HepG2 (cell line): ENCODE measurements around the gene CYTH1. TPM values are rescaled to one million over a fixed set of nuclear protein-coding genes. Genes with fewer than 3 reads are reported as not detected.

ENCODE experiments used
- ATAC-seq: fragments of 200-7000 bp; cut with Tn5 transposase; 3 replicates; pipeline ENCODE4 v1.9.1; 2020; ENCODE audit warnings: mild to moderate bottlenecking, moderate library complexity
- BruUV-seq: library from RNA; stranded (reverse); fragments of 400-500 nt; replicated peaks from 2 replicates; lab custom pipeline; 2021; lab: Mats Ljungman, UMichigan
- CTCF ChIA-PET: fragments of 300-600 bp; formaldehyde crosslinking; extraction: SDS; loops from one replicate; lab custom pipeline; 2021; ENCODE audit warnings: low total read pairs, inconsistent platforms, low intra/inter-chr PET ratio; lab: Yijun Ruan, JAX
- POLR2A ChIA-PET: fragments of 350-600 bp; sonication (Branson Sonifier 250); formaldehyde crosslinking; loops from one replicate; lab custom pipeline; 2020; ENCODE audit warnings: antibody characterized with exemption, inconsistent platforms; lab: Yijun Ruan, JAX
- DNase-seq: peaks from one replicate; pipeline ENCODE4 v3.0.0-alpha.2; 2015; ENCODE audit warnings: low spot score
- FAIRE-seq: peaks from 3 replicates; lab custom pipeline; 2011; peaks lifted over from hg19 to GRCh38; lab: Jason Lieb, UNC
- H2AFZ ChIP-seq: one replicate; pipeline ENCODE4 v1.6.1; 2011; ENCODE audit warnings: low read length, inconsistent platforms
- H3K27ac ChIP-seq: fragments of 300-600 bp; 3 replicates; pipeline ENCODE4 v1.8.0; 2011; ENCODE audit warnings: mixed run types, mild to moderate bottlenecking, mixed read lengths, low read length, inconsistent platforms; ENCODE audit not compliant: insufficient read depth; ENCODE audit errors: extremely low read length
- H3K27me3 ChIP-seq, 2 experiments: fragments of 200-600 bp in 1 of 2; 2 replicates in 1 of 2; 3 replicates in 1 of 2; pipeline versions ENCODE4 v1.6.0 to v1.8.0; 2011; ENCODE audit warnings: low read length in 2 of 2, mild to moderate bottlenecking in 2 of 2, moderate library complexity in 2 of 2, inconsistent platforms in 1 of 2; ENCODE audit not compliant: insufficient read depth in 2 of 2, control insufficient read depth in 1 of 2
- H3K36me3 ChIP-seq, 2 experiments: fragments of 200-600 bp in 1 of 2; replicated peaks in 1 of 2; 2 replicates in 1 of 2; 3 replicates in 1 of 2; pipeline versions ENCODE4 v1.5.1 to v1.8.0; 2011; ENCODE audit warnings: low read length in 2 of 2, inconsistent platforms in 1 of 2; ENCODE audit not compliant: insufficient read depth in 2 of 2, control insufficient read depth in 1 of 2
- H3K4me1 ChIP-seq: 2 replicates; pipeline ENCODE4 v1.5.1; 2012; ENCODE audit warnings: low read length, inconsistent platforms; ENCODE audit not compliant: insufficient read depth
- H3K4me2 ChIP-seq: 2 replicates; pipeline ENCODE4 v1.6.0; 2011; ENCODE audit warnings: low read depth, low read length, inconsistent platforms
- H3K4me3 ChIP-seq, 3 experiments: fragments of 200-600 bp in 1 of 3; sonication (generic), shearing (Covaris generic) in 1 of 3; replicated peaks in 1 of 3; 2 replicates each; pipeline ENCODE4 v1.5.1; 2011 to 2016; ENCODE audit warnings: low read length in 3 of 3, inconsistent platforms in 2 of 3, low read depth in 2 of 3, mild to moderate bottlenecking in 2 of 3, control low read depth in 1 of 3, mixed read lengths in 1 of 3; ENCODE audit not compliant: insufficient read depth in 1 of 3
- H3K79me2 ChIP-seq: one replicate; pipeline ENCODE4 v1.6.1; 2011; ENCODE audit warnings: low read length, inconsistent platforms; ENCODE audit not compliant: insufficient read depth
- H3K9ac ChIP-seq: 2 replicates; pipeline ENCODE4 v1.6.0; 2011; ENCODE audit warnings: mild to moderate bottlenecking, low read depth, low read length, inconsistent platforms; ENCODE audit not compliant: insufficient read depth
- H3K9me3 ChIP-seq: 2 replicates; pipeline ENCODE4 v1.5.1; 2012; ENCODE audit warnings: mild to moderate bottlenecking, low read length
- H4K20me1 ChIP-seq: 2 replicates; pipeline ENCODE4 v1.6.0; 2011; ENCODE audit warnings: inconsistent platforms, mild to moderate bottlenecking, low read length, moderate library complexity; ENCODE audit not compliant: insufficient read depth
- SETDB1 ChIP-seq: sonication (generic); formaldehyde crosslinking; IDR thresholded peaks from 2 replicates; pipeline ENCODE4 v1.5.1; 2020; ENCODE audit warnings: missing genetic modification reagents, mild to moderate bottlenecking, borderline replicate concordance
- SIN3B ChIP-seq: fragments of 150-350 bp; IDR thresholded peaks from 2 replicates; pipeline ENCODE4 v1.6.1; 2014; ENCODE audit warnings: low read length
- SMC3 ChIP-seq: IDR thresholded peaks from 2 replicates; pipeline ENCODE4 v1.6.1; 2011; ENCODE audit warnings: low read length, improper control_type of control experiment
- ZNF329 ChIP-seq: sonication (generic); formaldehyde crosslinking; IDR thresholded peaks from 2 replicates; pipeline ENCODE4 v1.9.0; 2021; ENCODE audit warnings: low read depth, mild to moderate bottlenecking, missing genetic modification reagents
- ZNF557 ChIP-seq: sonication (generic); formaldehyde crosslinking; IDR thresholded peaks from 2 replicates; pipeline ENCODE4 v1.4.0; 2020; ENCODE audit warnings: missing genetic modification reagents
- ZNF766 ChIP-seq: sonication (generic); formaldehyde crosslinking; IDR thresholded peaks from 2 replicates; pipeline ENCODE4 v1.5.0; 2020; ENCODE audit warnings: missing genetic modification reagents, borderline replicate concordance
- WGBS: methylation state at CpG from one replicate; pipeline ENCODE4 v1.1.6; 2017; ENCODE audit warnings: low lambda C conversion rate; 5-methylcytosine and 5-hydroxymethylcytosine counted together
- in situ Hi-C: cut with HindIII; loops from 2 replicates; pipeline ENCODE4 v1.10.0; 2017; ENCODE audit warnings: low pct_unique_long_range_greater_than_20kb; ENCODE audit not compliant: extremely low pct_ligation_motif_present
- intact Hi-C: fragments of 100-400 bp; cut with micrococcal nuclease; formaldehyde crosslinking; loops from one replicate; pipeline ENCODE4 v1.10.0; 2022; ENCODE audit not compliant: unreplicated experiment
- polyA plus RNA-seq, 8 experiments: library from polyadenylated mRNA; depleted of rRNA in 3 of 8; stranded (reverse) in 7 of 8; unstranded in 1 of 8; fragments of >200 nt; fragmentation: Illumina TruSeq in 4 of 8; extraction: Trizol in 4 of 8; gene quantifications; 2 replicates each; pipeline versions ENCODE4 v1.2.1 to v1.2.3, GENCODE V29; 2011 to 2016; ENCODE audit warnings: low read depth in 4 of 8, missing spikeins in 1 of 8, mixed read lengths in 1 of 8; ENCODE audit not compliant: insufficient read depth in 1 of 8
- total RNA-seq, 5 experiments: library from RNA; depleted of rRNA; stranded (reverse); fragments of >200 nt; fragmentation: Illumina TruSeq; extraction: Trizol; gene quantifications; 2 replicates each; pipeline ENCODE4 v1.2.3, GENCODE V29; 2016; ENCODE audit warnings: low read depth in 1 of 5
- TF ChIP-seq, protein P1 (sequence below): sonication (generic); formaldehyde crosslinking; IDR thresholded peaks from 2 replicates; pipeline ENCODE4 v1.5.0; 2020; ENCODE audit warnings: mild to moderate bottlenecking, missing genetic modification reagents
- TF ChIP-seq, protein P2 (sequence below): sonication (generic); formaldehyde crosslinking; IDR thresholded peaks from 2 replicates; pipeline ENCODE4 v1.4.0; 2020; ENCODE audit warnings: missing genetic modification reagents

CYTH1 gene
- total and polyA plus RNA-seq, 2 of the 13 experiments (the other 11 are each of a cell fraction or from before 2014, with no cell fraction given), result 20.1 to 48.9 TPM

DNA sequence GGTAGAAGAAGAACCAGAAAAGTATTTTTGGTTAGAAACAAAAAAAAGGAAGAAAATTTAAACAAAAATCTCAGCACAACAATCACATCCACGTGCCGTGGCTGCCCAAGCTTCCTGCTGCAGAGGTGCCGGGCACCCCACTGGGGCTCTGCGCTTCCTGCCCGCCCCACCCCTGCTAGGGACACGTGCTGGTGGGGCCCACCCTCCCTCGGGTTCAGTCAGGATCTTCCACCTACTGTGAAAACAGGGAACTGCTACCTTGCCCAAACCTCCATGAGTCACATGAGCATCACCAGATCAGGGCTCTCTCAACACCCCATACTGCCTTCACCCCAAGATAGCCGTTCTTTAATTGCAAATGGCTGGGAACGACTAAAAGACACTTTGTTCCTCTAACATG lies 24.4 kb upstream of the CYTH1 start:
- CTCF ChIA-PET, result no interaction called here

More for the DNA sequence above, 24.4 kb upstream of the CYTH1 start:
- DNase-seq (no peak), ATAC-seq (no peak), FAIRE-seq (no peak)
- no peaks in the 10 kb centered on the region for H3K4me1 ChIP-seq
- no peak overlapping the region for H3K9ac ChIP-seq
- no peaks in the 10 kb centered on the region for H3K79me2 ChIP-seq
- H3K27ac ChIP-seq, result no peak overlapping the region
- no peaks in the 10 kb centered on the region for H4K20me1 ChIP-seq
- intact Hi-C loops, result no loop called here
- H3K9me3 ChIP-seq, result no peaks in the 10 kb centered on the region
- 94% methylated on average over 9 of the region's 9 CpGs for WGBS
- TF ChIP-seq ZNF557, result no peak
- no peak for TF ChIP-seq SETDB1
- no peak for TF ChIP-seq ZNF329 (CRISPR knock-in tag)
- TF ChIP-seq ZNF766 (CRISPR knock-in tag), result no peak
- TF ChIP-seq, protein P1, sequence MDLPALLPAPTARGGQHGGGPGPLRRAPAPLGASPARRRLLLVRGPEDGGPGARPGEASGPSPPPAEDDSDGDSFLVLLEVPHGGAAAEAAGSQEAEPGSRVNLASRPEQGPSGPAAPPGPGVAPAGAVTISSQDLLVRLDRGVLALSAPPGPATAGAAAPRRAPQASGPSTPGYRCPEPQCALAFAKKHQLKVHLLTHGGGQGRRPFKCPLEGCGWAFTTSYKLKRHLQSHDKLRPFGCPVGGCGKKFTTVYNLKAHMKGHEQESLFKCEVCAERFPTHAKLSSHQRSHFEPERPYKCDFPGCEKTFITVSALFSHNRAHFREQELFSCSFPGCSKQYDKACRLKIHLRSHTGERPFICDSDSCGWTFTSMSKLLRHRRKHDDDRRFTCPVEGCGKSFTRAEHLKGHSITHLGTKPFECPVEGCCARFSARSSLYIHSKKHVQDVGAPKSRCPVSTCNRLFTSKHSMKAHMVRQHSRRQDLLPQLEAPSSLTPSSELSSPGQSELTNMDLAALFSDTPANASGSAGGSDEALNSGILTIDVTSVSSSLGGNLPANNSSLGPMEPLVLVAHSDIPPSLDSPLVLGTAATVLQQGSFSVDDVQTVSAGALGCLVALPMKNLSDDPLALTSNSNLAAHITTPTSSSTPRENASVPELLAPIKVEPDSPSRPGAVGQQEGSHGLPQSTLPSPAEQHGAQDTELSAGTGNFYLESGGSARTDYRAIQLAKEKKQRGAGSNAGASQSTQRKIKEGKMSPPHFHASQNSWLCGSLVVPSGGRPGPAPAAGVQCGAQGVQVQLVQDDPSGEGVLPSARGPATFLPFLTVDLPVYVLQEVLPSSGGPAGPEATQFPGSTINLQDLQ (CRISPR knock-in tag), result no peak
- TF ChIP-seq SIN3B, result no peak
- no peak for TF ChIP-seq SMC3
- TF ChIP-seq, protein P2, sequence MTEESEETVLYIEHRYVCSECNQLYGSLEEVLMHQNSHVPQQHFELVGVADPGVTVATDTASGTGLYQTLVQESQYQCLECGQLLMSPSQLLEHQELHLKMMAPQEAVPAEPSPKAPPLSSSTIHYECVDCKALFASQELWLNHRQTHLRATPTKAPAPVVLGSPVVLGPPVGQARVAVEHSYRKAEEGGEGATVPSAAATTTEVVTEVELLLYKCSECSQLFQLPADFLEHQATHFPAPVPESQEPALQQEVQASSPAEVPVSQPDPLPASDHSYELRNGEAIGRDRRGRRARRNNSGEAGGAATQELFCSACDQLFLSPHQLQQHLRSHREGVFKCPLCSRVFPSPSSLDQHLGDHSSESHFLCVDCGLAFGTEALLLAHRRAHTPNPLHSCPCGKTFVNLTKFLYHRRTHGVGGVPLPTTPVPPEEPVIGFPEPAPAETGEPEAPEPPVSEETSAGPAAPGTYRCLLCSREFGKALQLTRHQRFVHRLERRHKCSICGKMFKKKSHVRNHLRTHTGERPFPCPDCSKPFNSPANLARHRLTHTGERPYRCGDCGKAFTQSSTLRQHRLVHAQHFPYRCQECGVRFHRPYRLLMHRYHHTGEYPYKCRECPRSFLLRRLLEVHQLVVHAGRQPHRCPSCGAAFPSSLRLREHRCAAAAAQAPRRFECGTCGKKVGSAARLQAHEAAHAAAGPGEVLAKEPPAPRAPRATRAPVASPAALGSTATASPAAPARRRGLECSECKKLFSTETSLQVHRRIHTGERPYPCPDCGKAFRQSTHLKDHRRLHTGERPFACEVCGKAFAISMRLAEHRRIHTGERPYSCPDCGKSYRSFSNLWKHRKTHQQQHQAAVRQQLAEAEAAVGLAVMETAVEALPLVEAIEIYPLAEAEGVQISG (CRISPR knock-in tag), result no peak
- H3K27me3 ChIP-seq, result no peaks in the 10 kb centered on the region
- H3K4me3 ChIP-seq, result no peak overlapping the region
- POLR2A ChIA-PET, result no interaction called here
- H3K4me2 ChIP-seq, result no peak overlapping the region
- BruUV-seq, result no TSS peak
- in situ Hi-C loops, result no loop called here
- H2AFZ ChIP-seq, result no peak overlapping the region
- peaks cover 63 to 93% of the 10 kb centered on the region in 2 experiments for H3K36me3 ChIP-seq
